Calu3 (cell line): ENCODE results near the gene B4GALT5. TPM values are rescaled to one million over a fixed set of nuclear protein-coding genes. Genes with fewer than 3 reads are reported as not detected.

Experiments
- BruUV-seq: library from RNA; stranded (reverse); fragments of 400-500 nt; replicated peaks from 2 replicates; lab custom pipeline; 2021; lab: Mats Ljungman, UMichigan
- CTCF ChIA-PET: fragments of 300-600 bp; sonication (Branson Sonifier 250); formaldehyde crosslinking; loops from one replicate; lab custom pipeline; 2022; ENCODE audit warnings: antibody characterized with exemption; lab: Charles Lee
- DNase-seq: peaks from one replicate; pipeline ENCODE4 v3.0.0; 2022
- H3K27ac Mint-ChIP-seq: one replicate; pipeline ENCODE4 v1.8.0; 2022; ENCODE audit warnings: mixed read lengths; ENCODE audit not compliant: unreplicated experiment
- H3K27me3 Mint-ChIP-seq: one replicate; pipeline ENCODE4 v1.8.0; 2022; ENCODE audit warnings: mixed read lengths; ENCODE audit not compliant: unreplicated experiment
- H3K36me3 Mint-ChIP-seq: one replicate; pipeline ENCODE4 v1.8.0; 2022; ENCODE audit warnings: mild to moderate bottlenecking, moderate library complexity, mixed read lengths; ENCODE audit not compliant: insufficient read depth, unreplicated experiment
- H3K4me1 Mint-ChIP-seq: one replicate; pipeline ENCODE4 v1.8.0; 2022; ENCODE audit warnings: mild to moderate bottlenecking, low read depth, mixed read lengths; ENCODE audit not compliant: unreplicated experiment
- H3K4me3 Mint-ChIP-seq: one replicate; pipeline ENCODE4 v1.8.0; 2022; ENCODE audit warnings: mild to moderate bottlenecking, low read depth, moderate library complexity, mixed read lengths; ENCODE audit not compliant: unreplicated experiment
- H3K9me3 Mint-ChIP-seq: one replicate; pipeline ENCODE4 v1.8.0; 2022; ENCODE audit warnings: low read depth, mixed read lengths; ENCODE audit not compliant: unreplicated experiment
- intact Hi-C: fragments of 100-400 bp; cut with micrococcal nuclease; formaldehyde crosslinking; loops from one replicate; pipeline ENCODE4 v1.10.0; 2022; ENCODE audit not compliant: unreplicated experiment
- total RNA-seq: library from RNA; stranded (reverse); gene quantifications from 2 replicates; pipeline ENCODE4 v1.2.3, GENCODE V29; 2022
- TF ChIP-seq, protein P1 (sequence below): fragments of 200-600 bp; IDR thresholded peaks from one replicate; pipeline ENCODE4 v1.8.0; 2022; ENCODE audit warnings: antibody characterized with exemption; ENCODE audit not compliant: unreplicated experiment

The B4GALT5 gene
- total RNA-seq, 1 experiment from 2014 or later = 117 TPM

DNA sequence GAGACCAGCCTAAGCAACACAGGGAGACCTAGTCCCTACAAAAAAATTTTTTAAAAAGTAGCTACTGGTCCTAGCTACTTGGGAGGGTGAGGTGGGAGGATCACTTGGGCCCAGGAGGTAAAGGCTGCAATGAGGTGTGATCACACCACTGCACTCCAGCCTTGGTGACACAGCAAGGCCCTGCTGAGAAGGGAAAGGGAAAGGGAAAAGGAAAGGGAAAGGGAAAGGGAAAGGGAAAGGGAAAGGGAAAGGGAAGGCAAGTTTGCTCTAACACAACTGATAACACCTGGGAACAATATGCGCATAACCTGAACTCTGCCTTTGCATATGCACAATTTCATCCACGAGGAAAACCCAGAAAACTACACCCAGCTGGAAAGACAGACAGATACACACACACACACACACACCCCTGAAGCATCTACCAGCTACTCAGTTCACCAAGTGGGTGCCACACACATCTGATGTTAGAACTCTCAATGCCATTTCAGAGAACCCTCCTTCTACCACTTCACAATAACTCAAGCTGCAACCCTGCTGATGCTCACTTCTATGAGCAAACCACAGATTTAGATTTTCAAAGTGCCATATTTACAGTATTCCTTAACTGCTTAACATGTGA lies 19.1 kb downstream of the B4GALT5 start:
- CTCF ChIA-PET = interaction anchor here (0.6 to 1.4 kb wide), 9 partner anchors 9 to 235 kb away, joined by 3 to 10 read pairs (median 3); no protein-coding TSS in a partner anchor
- no peak for DNase-seq
- peak overlapping the region; percentile 1 for H3K4me3 Mint-ChIP-seq
- intact Hi-C loops = loop anchor here (5.0 to 10.0 kb wide), 4 partner anchors 32 to 98 kb away; no protein-coding TSS in a partner anchor
- H3K27me3 Mint-ChIP-seq = no peaks in the 10 kb centered on the region
- H3K27ac Mint-ChIP-seq = no peak overlapping the region
- BruUV-seq = no TSS peak
- TF ChIP-seq, protein P1, sequence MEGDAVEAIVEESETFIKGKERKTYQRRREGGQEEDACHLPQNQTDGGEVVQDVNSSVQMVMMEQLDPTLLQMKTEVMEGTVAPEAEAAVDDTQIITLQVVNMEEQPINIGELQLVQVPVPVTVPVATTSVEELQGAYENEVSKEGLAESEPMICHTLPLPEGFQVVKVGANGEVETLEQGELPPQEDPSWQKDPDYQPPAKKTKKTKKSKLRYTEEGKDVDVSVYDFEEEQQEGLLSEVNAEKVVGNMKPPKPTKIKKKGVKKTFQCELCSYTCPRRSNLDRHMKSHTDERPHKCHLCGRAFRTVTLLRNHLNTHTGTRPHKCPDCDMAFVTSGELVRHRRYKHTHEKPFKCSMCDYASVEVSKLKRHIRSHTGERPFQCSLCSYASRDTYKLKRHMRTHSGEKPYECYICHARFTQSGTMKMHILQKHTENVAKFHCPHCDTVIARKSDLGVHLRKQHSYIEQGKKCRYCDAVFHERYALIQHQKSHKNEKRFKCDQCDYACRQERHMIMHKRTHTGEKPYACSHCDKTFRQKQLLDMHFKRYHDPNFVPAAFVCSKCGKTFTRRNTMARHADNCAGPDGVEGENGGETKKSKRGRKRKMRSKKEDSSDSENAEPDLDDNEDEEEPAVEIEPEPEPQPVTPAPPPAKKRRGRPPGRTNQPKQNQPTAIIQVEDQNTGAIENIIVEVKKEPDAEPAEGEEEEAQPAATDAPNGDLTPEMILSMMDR = no peak
- H3K9me3 Mint-ChIP-seq = no peaks in the 10 kb centered on the region
- peaks cover 84% of the 10 kb centered on the region for H3K4me1 Mint-ChIP-seq
- peaks cover 19% of the 10 kb centered on the region for H3K36me3 Mint-ChIP-seq

DNA sequence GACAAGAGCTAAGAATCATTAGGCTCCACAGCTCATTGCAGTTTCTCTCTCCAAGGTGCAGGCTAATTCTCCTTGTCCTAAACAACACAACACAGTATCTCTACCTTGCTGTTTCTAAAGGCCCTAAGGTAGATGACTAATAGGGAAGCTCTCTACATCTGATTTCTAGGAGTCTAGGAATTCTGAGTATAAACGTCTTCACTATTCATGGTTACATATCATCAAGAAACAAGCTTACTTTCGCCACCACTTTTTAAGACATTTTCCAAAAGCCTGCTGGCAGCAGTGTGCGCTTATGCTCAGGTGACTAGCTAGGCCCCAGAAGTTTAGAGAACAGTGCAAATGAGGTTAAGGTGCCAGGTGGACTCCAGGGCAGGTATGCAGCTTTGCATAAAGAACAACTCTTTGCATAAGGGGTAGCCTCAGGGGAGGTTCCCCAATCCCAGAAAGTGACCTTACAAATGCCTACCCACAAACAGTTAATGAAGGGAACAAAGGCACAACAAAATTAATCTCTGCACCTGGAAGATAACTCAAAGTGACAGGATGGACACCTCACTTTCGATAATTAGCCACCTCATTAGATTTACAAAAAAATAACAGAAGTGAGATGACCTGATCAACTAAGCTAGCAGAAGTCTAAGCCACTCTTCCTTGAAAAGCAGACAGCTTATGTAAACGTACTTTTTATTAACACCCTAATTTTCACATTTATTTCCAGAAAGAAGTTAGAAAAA lies 20.1 kb downstream of the B4GALT5 start:
- Mint-ChIP-seq H3K4me3 (no peak overlapping the region), H3K9me3 (no peaks in the 10 kb centered on the region), H3K4me1 (peaks cover 80% of the 10 kb centered on the region), H3K27me3 (no peaks in the 10 kb centered on the region), H3K36me3 (peaks cover 19% of the 10 kb centered on the region), H3K27ac (no peak overlapping the region)
- CTCF ChIA-PET = interaction anchor here (0.6 to 1.4 kb wide), 6 partner anchors 15 to 285 kb away, joined by 3 to 10 read pairs (median 3); no protein-coding TSS in a partner anchor
- intact Hi-C loops = loop anchor here (10.0 kb wide), 1 partner anchor 81 kb away; no protein-coding TSS in a partner anchor
- TF ChIP-seq, protein P1 = no peak
- no TSS peak for BruUV-seq
- no peak for DNase-seq

DNA sequence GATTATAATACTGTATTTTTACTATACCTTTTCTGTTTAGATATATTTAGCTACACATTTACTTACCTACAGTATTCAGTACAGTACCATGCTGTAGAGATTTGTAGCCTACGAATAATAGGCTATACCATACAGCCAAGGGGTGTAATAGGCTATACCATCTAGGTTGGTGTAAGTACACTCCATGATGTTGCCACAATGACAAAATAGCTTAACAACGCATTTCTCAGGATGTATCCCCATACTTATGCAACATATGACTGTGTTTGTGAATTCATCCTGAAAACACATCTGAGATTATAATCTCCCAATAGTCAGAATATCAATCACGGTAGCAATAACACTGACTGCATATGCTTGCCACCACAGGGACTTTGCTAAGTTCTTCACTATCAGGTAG lies 20.7 kb downstream of the B4GALT5 start:
- H3K27ac Mint-ChIP-seq = peak overlapping the region; percentile 84
- intact Hi-C loops = loop anchor here (10.0 kb wide), 1 partner anchor 82 kb away; no protein-coding TSS in a partner anchor
- H3K36me3 Mint-ChIP-seq = peaks cover 19% of the 10 kb centered on the region
- no peaks in the 10 kb centered on the region for H3K9me3 Mint-ChIP-seq
- CTCF ChIA-PET = interaction anchor here (0.6 to 0.8 kb wide), 2 partner anchors 77 to 286 kb away, joined by 3 to 5 read pairs; no protein-coding TSS in a partner anchor
- H3K27me3 Mint-ChIP-seq = no peaks in the 10 kb centered on the region
- no peak for DNase-seq
- H3K4me1 Mint-ChIP-seq = peaks cover 81% of the 10 kb centered on the region
- no peak overlapping the region for H3K4me3 Mint-ChIP-seq
- TF ChIP-seq, protein P1 = no peak
- BruUV-seq = no TSS peak

DNA sequence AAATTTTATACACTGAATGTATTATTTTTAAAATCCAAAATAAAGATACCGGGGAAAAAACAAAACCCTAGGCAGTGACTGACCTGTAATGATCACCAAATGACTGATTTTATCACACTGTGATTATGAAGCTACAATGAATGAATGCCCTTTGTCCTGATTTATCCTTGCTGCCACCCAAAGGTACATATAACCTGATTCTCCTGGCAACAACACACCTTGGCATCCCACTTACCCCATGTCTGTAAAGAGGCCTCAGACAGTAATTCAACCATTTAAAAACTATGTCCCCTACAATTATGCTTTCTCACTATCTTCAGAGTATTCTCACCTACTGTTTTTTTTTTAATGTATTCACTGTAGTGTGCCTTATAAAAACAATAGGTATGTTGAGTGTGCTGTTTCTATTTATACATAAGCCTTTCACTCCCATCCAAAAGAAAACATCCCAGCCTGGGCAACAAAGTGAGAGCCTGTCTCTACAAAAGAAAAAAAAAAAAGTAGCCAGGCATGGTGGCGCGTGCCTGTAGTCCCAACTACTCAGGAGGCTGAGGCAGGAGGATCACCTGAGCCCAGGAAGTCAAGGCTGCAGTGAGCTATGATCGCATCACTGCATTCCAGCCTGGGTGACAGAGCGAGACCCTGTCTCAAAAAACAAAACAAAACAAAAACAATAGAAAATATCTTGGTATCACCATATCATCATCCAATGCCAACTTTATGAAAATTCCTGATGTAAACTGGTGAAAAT lies 21.7 kb downstream of the B4GALT5 start:
- Mint-ChIP-seq H3K36me3 (peaks cover 19% of the 10 kb centered on the region), H3K27ac (peak overlapping the region; percentile 84)
- CTCF ChIA-PET = interaction anchor here (0.6 to 3.4 kb wide), 8 partner anchors 13 to 83 kb away, joined by 3 to 23 read pairs (median 4); no protein-coding TSS in a partner anchor

More for the DNA sequence above, 21.7 kb downstream of the B4GALT5 start:
- BruUV-seq = no TSS peak
- H3K9me3 Mint-ChIP-seq = no peaks in the 10 kb centered on the region
- peaks cover 83% of the 10 kb centered on the region for H3K4me1 Mint-ChIP-seq
- no peak for DNase-seq
- no peaks in the 10 kb centered on the region for H3K27me3 Mint-ChIP-seq
- TF ChIP-seq, protein P1 = no peak
- H3K4me3 Mint-ChIP-seq = peak overlapping the region; percentile 44
- intact Hi-C loops = loop anchor here (1.0 to 10.0 kb wide), 4 partner anchors 7 to 83 kb away; no protein-coding TSS in a partner anchor
